Rectal smooth muscle tissue (tissue), 1 donor: ENCODE measurements around the gene ELMOD2.

Source experiments
- H3K27ac ChIP-seq: one replicate; pipeline ENCODE4 v1.7.0; 2013; ENCODE audit warnings: low read depth, low read length, inconsistent platforms
- H3K27me3 ChIP-seq: one replicate; pipeline ENCODE4 v1.7.0; 2013; ENCODE audit warnings: low read length; ENCODE audit not compliant: control insufficient read depth, insufficient read depth
- H3K36me3 ChIP-seq: one replicate; pipeline ENCODE4 v1.7.0; 2013; ENCODE audit warnings: low read length; ENCODE audit not compliant: control insufficient read depth, insufficient read depth
- H3K4me1 ChIP-seq: one replicate; pipeline ENCODE4 v1.7.0; 2013; ENCODE audit warnings: low read length; ENCODE audit not compliant: control insufficient read depth, insufficient read depth
- H3K4me3 ChIP-seq: one replicate; pipeline ENCODE4 v1.7.0; 2013; ENCODE audit warnings: low read length
- H3K9ac ChIP-seq: one replicate; pipeline ENCODE4 v1.7.0; 2013; ENCODE audit warnings: low read length

The ELMOD2 gene

GRCh38 chr4:140556372-140557085 lies 32.6 kb downstream of the ELMOD2 start:
- Histone ChIP-seq H3K4me3 (no peak overlapping the region), H3K36me3 (peaks cover 2% of the 10 kb centered on the region), H3K9ac (no peak overlapping the region), H3K4me1 (no peaks in the 10 kb centered on the region), H3K27ac (no peak overlapping the region), H3K27me3 (no peaks in the 10 kb centered on the region)

GRCh38 chr4:140557831-140558435 lies 34.0 kb downstream of the ELMOD2 start:
- H3K27ac ChIP-seq = no peak overlapping the region
- no peak overlapping the region for H3K4me3 ChIP-seq
- H3K9ac ChIP-seq = no peak overlapping the region
- peaks cover 1% of the 10 kb centered on the region for H3K36me3 ChIP-seq
- no peaks in the 10 kb centered on the region for H3K4me1 ChIP-seq
- no peaks in the 10 kb centered on the region for H3K27me3 ChIP-seq

- no peaks in the 10 kb centered on the region for H3K27me3 ChIP-seq
- no peak overlapping the region for H3K27ac ChIP-seq
- H3K36me3 ChIP-seq = no peaks in the 10 kb centered on the region
- H3K4me3 ChIP-seq = no peak overlapping the region
- no peaks in the 10 kb centered on the region for H3K4me1 ChIP-seq
- H3K9ac ChIP-seq = no peak overlapping the region
These were observed 35.7 kb downstream of the ELMOD2 start for GRCh38 chr4:140559696-140560095.

- Histone ChIP-seq H3K36me3 (no peaks in the 10 kb centered on the region), H3K4me1 (peaks cover 3% of the 10 kb centered on the region), H3K27me3 (peaks cover 29% of the 10 kb centered on the region), H3K9ac (no peak within 1 kb of the TSS), H3K4me3 (peak within 1 kb of the TSS; percentile 57), H3K27ac (no peak within 1 kb of the TSS)
These were observed 44.7 kb downstream of the ELMOD2 start, which contains the start of gene UCP1 for GRCh38 chr4:140568507-140569306. TSS of gene UCP1 (minus strand) at chr4:140568961. CDS start at chr4:140568729, 232 bp downstream.

GRCh38 chr4:140569307-140569638 lies 45.3 kb downstream of the ELMOD2 start:
- Histone ChIP-seq H3K27ac (no peak overlapping the region), H3K4me1 (peaks cover 3% of the 10 kb centered on the region), H3K4me3 (peak overlapping the region; percentile 57), H3K27me3 (peaks cover 29% of the 10 kb centered on the region), H3K36me3 (no peaks in the 10 kb centered on the region), H3K9ac (no peak overlapping the region)

GRCh38 chr4:140571620-140572019 lies 47.7 kb downstream of the ELMOD2 start:
- H3K36me3 ChIP-seq = no peaks in the 10 kb centered on the region
- no peak overlapping the region for H3K27ac ChIP-seq
- peaks cover 28% of the 10 kb centered on the region for H3K27me3 ChIP-seq
- no peak overlapping the region for H3K9ac ChIP-seq
- no peak overlapping the region for H3K4me3 ChIP-seq
- peaks cover 3% of the 10 kb centered on the region for H3K4me1 ChIP-seq

- Histone ChIP-seq H3K4me1 (no peaks in the 10 kb centered on the region), H3K27me3 (peaks cover 5% of the 10 kb centered on the region), H3K27ac (no peak overlapping the region), H3K4me3 (no peak overlapping the region), H3K9ac (no peak overlapping the region), H3K36me3 (no peaks in the 10 kb centered on the region)
These were observed 51.5 kb downstream of the ELMOD2 start for GRCh38 chr4:140575489-140575888.

GRCh38 chr4:140579278-140579677 lies 55.3 kb downstream of the ELMOD2 start:
- Histone ChIP-seq H3K36me3 (no peaks in the 10 kb centered on the region), H3K4me3 (no peak overlapping the region), H3K9ac (no peak overlapping the region), H3K27ac (no peak overlapping the region), H3K27me3 (peaks cover 5% of the 10 kb centered on the region), H3K4me1 (no peaks in the 10 kb centered on the region)

- H3K27ac ChIP-seq = no peak overlapping the region
- H3K27me3 ChIP-seq = peaks cover 2% of the 10 kb centered on the region
- H3K4me1 ChIP-seq = no peaks in the 10 kb centered on the region
- no peaks in the 10 kb centered on the region for H3K36me3 ChIP-seq
- no peak overlapping the region for H3K9ac ChIP-seq
- no peak overlapping the region for H3K4me3 ChIP-seq
These were observed 57.1 kb downstream of the ELMOD2 start for GRCh38 chr4:140581078-140581477.

- H3K27me3 ChIP-seq = no peaks in the 10 kb centered on the region
- no peaks in the 10 kb centered on the region for H3K36me3 ChIP-seq
- no peak overlapping the region for H3K9ac ChIP-seq
- no peaks in the 10 kb centered on the region for H3K4me1 ChIP-seq
- no peak overlapping the region for H3K4me3 ChIP-seq
- no peak overlapping the region for H3K27ac ChIP-seq
These were observed 60.5 kb downstream of the ELMOD2 start for GRCh38 chr4:140584439-140584838.

GRCh38 chr4:140595065-140595464 lies 71.1 kb downstream of the ELMOD2 start:
- Histone ChIP-seq H3K27me3 (no peaks in the 10 kb centered on the region), H3K4me1 (no peaks in the 10 kb centered on the region), H3K36me3 (no peaks in the 10 kb centered on the region), H3K4me3 (no peak overlapping the region), H3K9ac (no peak overlapping the region), H3K27ac (no peak overlapping the region)

GRCh38 chr4:140600408-140600807 lies 76.4 kb downstream of the ELMOD2 start:
- Histone ChIP-seq H3K27ac (no peak overlapping the region), H3K27me3 (no peaks in the 10 kb centered on the region), H3K4me1 (no peaks in the 10 kb centered on the region), H3K9ac (no peak overlapping the region), H3K36me3 (no peaks in the 10 kb centered on the region), H3K4me3 (no peak overlapping the region)
